SIG-M5 treated with dmso at 0.1 percent for 504 hours (cell line): Measurements from ENCODE around the gene C12orf75.
"Not testable (repeated sequence)": the region's sequence is repeated elsewhere in the genome, so short reads cannot be mapped to it uniquely, and the experiment has no call there.

ENCODE experiments used
- DNase-seq: peaks from one replicate; lab custom pipeline; 2025; ENCODE audit not compliant: unreplicated experiment; lab: John Stamatoyannopoulos, UW

Gene C12orf75

DNA sequence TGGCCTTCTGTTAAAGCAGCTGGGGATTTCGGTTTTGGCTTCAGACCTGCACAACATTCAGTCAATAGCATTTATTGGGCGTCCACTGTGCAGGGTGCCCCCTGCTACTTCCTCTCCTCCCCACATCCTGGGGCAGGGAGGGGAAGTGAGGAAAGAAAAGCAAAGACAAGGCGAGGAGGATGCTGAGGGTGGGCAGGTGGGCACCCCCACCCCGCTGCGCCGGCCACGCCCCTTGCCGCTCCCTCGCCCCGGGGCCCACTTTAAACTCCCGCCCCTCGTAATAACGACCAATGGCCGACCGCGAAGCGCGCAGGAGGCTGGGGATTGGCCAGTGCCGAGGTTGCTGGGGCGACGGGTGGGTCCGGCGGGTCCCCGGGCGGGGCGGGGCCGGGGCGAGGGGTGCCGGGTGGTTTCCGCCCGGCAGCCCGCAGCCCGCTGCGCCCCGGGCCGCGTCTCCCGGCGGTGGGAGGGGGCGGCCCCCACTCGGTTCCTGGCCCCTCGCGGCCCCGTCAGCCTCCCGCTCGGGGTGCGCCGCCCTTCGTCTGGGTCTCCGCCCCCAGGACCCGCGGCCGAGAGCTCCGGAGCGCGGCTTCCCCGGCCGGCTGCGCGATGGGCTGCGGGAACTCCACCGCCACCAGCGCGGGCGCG lies at the start of gene C12orf75:
Gene C12orf75, plus strand, starts transcription at position 409 of the 648 bp plus-strand sequence. Its CDS starts 201 bp downstream, at position 610.
- peak; percentile 91 for DNase-seq

DNA sequence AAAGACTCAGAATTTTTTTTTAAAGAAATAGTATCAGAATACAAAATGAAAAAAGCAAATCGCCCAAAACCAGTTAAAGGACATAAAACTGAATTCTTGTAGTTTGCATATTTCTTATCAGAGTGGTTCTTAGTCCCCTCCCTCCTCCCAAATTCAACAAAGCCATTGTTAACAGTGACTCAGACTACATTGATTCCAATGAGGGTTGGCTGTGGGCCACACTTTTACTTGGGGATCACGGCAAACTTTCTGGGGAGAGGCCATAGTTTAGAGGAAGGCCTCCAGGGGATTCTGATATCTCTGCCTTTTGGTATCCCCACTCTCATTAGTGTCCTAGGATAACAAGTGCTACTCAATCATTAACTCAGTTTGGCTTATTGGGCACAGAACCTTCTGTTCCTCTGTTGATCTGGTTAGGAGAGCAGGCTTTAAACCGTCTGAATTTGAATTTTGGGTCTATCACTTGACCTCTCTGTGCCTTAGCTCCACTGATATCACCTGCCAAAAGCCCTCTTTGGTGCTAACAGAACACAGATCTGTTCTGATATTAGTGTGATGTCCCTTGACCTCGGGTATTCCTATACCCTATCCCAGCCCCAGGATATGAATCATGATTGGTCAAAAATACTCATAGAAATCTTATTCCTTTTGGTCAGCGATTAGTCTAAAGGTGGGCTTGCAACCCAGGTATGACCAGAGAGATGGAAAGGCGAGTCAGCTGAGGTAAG lies 49.4 kb upstream of the C12orf75 start:
- no peak for DNase-seq

DNA sequence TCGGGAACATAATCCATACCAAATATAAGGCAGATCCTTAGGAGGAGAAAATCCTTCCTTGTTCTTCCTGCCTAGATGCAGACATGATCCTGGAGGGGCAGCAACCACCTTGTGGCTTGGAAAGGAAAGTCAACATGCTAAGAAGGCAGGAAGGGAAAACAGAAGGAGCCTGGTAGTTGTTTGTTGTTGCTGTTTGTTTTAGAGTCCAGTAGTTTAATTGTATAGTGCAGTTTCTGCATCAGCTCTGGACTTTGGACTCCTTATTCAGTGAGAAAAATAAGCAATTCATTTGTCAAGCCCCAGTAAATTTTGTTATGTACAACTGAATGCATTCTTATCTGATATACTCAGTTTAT lies 48.8 kb upstream of the C12orf75 start:
- DNase-seq, result no peak

DNA sequence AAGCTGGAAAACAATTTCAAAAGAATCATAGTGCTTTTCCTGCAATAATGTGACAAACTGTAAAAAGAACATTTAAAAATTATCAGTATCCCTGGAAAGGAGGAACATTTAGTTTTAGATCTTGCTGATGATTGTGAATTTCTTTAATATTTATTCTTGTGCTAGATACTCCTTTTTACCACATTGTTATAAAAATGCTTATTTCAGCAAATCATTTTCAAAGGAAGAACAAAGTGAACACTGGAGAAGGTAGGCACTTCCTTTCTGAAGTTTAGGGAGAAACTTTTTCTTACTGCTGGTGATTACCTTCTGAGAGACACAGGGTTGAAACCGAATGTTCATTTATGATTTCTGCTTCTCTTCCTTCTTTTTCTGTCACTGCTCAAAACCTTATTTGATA lies 45.1 kb upstream of the C12orf75 start:
- DNase-seq, result no peak

DNA sequence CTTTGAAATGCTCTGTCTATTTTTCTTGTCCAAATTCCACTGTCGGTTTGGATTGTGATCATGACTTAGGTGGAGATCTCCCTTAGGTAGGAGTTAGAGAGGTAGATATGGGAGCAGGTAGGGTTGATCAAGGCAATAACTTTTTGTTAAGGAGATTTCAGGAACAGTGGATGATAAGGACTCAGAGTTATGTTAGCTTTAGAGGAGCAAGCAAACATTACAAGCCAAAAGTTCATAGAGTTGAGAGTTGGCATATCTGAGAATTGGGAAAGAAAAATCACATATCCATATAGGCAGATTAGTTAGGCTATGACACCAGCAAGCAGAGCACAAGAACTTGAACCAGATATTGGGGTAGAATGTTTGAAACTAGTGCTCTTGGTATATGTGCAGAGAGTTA lies 43.1 kb upstream of the C12orf75 start:
- no peak for DNase-seq

DNA sequence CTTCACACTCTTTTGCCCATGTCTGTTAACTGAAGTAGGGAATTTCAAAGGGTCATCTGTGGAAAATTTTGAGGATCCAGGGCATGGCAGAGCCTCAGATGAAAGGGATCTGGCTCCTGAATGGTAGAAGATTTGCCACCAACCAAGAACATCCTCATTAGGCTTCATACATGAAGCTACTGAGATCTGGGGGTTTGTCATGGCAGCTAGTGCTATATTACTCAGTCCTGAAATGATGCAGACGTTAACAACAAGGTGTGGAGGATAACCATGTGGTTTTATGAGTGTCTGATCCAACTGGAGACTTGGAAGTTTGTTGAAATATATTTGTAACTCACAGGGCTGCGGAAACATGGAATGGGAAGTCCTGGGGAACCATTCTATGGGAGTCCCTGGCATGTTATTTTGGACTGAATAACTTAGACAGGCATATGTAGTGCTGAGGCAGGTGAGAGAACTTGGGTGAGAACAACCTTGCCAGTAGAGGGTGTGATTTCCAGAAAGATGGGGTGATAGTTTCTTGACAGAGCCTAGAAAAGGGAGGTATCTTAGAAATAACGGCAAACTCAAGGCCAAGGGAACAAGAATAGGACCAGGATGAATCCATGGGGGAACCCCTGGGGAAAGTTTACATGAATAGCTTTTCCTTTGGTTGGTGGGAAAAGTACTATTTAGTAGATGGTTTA lies 42.0 kb upstream of the C12orf75 start:
- DNase-seq, result no peak

DNA sequence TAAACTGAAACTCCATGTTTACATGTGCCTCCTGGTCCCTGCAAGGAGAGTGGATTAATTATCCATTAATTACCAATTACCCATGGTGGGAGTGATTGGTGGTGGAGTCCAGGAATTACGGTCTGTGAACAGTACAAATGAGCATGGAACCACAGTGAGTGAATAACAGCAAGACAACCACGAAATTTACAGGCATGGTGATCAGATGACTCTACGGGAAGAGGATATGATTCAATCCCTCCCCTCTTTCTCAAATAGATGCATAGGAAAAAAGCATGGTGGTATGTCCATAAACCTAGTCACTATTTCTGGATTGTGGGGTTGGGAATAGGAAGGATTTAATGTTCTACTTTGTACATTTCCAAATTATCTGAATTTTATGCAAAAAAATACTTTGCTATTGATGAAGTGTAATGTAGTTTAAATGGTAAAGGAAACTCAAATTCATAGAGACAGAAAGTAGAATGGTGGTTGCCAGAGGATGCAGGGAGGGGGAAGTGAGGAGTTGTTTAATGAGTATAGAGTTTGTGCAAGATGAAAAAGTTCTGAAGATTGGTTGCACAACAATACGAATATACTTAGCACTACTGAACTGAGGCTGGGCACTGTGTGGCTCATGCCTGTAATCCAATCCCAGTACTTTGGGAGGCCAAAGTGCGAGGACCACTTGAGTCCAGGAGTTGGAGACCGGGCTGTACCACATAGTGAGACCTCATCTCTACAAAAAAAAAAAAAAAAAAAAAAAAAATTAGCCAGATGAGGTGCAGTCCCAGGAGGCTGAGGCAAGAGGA lies 41.2 kb upstream of the C12orf75 start:
- peak; percentile 69 for DNase-seq

DNA sequence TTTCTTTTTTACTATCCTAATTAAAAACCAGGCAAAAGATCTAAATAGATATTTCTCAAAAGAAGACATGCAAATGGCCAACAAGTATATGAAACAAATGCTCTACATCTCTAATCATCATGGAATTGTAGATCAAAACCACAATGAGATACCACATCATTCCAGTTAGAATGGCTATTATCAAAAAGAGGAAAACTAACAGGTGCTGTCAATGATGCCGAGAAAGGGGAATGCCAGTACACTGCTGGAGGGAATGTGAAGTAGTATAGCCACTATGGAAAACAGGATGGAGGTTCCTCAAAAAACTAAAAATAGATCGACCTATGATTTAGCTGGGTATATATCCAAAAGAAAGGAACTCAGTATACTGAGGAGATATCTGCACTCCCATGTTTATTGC lies 39.0 kb upstream of the C12orf75 start:
- DNase-seq, result no peak

DNA sequence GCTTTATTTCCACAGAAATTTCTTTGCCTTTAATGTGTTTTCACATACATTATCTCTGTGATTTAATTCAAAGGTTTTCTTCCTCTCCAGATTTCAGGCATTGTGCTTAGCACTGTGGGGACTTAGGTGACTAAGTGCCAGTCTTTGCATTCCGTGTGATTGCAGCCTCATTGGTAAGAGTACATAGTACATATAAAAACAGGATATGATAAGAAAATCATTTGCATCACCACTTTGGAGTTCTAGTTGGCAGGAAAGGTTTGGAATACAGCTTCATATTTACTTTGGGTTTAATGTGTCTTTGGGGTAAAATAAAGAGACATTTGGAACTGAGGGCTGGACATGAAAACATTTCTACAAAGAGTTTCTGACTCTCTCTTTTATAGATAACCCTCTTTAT lies 37.8 kb upstream of the C12orf75 start:
- no peak for DNase-seq

DNA sequence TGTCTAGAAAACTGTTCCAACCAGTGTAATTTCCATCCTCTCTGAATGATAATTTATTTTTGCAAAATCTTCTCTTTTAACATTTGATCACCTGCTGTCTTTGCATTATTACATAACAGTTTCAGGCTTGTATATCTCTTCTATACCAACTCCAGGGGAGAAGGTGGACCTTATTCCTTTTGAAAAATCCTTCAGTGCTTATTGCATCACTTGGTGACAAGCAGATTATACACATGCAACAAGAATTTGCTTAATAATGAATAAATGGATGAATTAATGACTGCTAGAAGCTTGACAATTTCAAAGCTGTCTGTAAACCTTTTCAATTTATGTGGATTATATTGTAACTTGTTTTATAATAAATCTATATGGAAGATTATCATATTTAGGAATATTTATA lies 37.3 kb upstream of the C12orf75 start:
- DNase-seq, result no peak

DNA sequence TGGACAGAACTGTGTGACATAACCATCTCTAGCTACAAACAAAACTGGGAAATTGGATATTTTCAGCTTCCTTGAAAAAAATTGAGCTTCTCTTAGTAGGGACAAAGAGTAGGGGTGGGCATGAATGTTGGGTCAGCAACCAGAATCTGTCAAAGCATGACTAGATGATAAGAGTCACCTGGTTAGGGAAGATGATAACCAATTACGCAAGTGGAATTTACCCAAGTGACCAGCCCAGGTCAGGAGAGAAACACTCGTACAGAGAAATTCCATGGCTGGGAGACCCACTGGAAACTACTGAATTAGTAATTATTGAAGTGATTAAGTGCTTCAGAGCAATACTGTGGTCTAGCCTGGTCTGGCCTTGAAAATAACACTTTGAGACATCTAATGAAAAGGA lies 36.3 kb upstream of the C12orf75 start:
- no peak for DNase-seq

DNA sequence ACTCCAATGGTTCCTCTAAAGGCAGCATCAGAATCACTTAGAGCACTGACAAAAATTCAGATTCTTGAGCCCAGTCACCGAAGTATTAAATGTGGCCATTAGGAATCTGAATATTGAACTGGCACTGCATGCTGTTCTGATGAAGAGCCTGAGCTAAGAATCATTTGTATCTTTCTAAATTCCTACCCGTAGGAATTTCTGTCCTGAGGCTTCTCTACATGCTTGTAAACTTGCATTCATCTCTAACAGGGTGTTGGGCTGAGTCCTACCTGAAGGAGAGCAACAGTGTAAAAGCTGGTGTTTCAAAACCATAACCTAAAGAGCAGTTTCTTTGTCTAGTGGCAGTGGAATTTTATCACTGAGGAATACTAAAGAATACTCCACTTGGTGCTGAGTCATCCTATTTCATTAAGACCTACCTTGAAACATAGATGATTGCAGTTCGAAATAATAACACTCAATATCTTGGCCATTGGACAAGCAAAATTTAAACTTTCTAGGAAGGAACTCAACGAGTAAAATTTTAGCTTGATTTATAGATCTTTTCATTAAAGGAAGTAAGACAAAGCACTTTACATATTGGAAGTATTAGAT lies 35.5 kb upstream of the C12orf75 start:
- no peak for DNase-seq

DNA sequence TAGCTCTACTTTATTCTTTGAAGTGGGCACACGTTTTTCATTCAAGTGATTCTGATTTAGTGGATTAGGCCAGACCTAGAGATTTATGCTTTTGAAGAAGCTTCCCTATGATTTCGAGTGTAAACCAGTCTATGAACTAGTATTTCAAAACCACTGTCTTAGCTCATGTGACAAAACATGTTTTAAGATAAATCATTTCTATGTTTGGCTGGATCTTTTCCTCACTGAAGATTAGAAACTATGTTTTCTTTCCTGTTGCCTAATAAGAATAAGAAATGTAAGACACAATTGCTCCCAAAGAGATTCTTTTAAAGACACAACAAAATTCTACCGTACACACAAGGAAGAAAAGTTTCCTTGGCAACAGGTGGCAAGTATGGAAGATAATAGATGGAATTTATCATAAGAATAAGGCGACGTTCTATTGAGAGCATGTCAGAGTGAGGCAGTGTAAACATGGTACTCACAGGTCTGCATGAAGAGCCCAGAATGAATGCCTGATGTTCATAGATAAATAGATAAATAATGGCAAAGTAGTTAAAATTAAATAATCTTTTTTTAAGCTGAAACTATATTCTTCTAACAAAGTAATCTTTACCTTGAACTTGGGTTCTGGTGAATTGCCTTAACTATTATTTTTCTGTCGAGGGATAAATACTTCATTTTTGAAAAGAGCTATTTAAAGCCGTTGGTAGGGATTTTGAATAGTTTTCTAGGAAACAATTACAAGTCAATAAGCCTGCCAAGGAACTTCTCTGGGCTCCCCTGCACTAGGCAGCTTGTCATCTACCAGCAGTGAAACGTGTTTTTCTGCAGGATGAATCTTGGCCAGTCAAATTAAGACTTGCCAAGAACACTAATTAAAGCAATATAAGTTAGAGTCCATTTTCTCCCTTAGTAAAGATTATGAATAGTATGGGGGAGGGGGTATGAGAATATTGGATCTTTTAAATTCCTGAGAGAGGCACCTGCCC lies 34.1 kb upstream of the C12orf75 start:
- DNase-seq, result no peak

DNA sequence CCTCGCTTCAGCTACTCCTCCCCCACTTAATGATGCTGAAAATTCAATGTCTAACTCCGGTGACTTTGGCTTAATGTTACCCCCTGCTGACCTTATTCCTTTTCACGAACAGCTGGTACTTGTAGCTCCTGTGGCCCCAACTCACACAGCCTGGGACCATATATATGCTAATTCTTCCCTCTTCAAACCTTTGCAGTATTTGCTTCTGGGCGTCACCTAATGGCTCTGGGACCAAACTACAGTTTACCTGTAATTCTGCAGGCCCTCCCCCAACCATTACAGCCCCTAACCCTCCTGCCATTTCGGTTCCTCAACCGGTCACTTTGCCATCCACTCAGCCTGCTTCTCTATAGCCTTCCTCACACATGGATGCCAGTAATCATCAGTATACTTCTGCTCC lies 29.6 kb upstream of the C12orf75 start:
- DNase-seq, result no peak

DNA sequence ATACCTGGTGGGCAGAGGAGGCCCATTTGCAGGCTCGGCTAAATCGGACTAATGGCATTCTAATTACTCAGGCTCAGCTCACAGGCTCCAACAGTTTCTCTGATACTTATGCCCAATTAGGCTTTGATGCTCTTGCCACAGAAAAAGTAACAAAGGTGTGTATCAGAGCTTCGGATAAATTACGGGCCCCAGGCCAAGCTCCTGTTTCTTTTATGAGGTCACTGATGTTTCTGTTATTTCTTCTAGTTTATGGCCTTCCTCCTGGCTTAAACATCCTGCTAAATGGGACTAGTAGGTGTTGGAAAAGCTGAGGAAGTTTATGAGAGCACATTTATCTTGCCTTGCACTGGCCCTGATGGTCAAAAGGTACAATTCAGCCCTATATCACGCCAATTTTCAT lies 28.8 kb upstream of the C12orf75 start:
- no peak for DNase-seq

DNA sequence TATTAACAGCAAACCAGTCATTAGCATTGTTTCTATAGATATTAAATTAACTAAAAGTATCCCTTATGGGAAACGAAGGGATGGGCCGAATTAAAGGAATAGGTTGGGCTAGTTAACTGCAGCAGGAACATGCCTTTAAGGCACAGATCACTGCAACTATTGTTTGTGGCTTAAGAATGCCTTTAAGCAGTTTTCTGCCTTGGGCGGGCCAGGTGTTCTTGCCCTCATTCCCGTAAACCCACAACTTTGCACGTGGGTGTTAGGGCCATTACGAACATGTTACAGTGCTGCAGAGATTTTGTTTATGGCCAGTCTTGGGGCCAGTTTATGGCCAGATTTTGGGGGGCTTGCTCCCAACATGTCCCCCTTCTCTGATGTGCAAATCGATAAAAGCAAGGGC lies 27.5 kb upstream of the C12orf75 start:
- DNase-seq, result not testable (repeated sequence)

DNA sequence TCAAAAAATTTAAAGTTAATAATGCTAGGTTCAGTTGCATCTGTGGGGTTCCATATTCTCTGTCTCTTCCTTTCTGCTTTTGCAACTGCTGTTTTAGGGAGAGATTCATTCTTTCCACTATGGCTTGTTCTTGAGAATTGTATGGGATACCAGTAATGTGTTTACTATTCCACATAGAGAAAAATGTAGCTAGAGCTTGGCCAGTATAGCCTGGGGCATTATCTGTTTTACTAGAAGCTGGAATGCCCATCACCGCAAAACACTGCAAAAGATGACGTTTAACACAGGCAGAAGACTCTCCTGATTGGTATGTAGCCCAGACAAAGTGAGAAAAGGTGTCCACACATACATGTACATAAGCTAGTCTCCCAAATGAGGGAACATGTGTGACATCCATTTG lies 25.9 kb upstream of the C12orf75 start:
- not testable (repeated sequence) for DNase-seq

DNA sequence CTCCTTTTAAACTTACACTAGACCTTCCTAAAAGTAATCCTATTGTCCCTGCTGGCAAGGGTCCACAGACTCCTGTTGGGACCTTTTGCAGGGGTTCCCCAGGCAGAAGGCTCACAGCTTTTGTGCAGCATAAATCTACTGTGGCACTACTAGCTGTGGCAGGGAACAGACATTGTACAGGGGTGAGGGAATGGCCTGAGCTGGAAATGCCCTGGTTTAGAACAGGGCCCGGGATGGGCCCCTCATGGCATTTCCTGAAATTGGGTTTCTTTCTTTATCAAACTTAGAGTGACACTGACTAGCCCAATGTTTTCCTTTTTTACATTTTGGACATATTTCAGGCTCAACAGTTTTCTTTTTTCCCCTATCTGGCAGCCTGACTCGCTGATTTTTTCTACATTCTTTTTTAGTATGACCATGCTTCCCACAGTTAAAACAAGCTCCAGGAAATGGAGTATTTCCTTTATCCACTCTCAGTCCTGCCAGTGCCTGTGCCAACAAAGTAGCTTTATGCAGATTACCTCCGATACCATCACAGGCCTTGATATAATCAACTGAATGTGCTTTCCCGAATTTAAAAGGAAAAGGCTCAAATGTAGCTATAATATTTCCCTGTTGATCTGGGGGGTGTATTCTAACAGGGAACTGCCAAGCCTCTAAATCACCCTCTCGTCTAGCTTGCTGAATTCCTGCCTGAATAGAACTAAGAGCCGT lies 22.7 kb upstream of the C12orf75 start:
- DNase-seq, result not testable (repeated sequence)

DNA sequence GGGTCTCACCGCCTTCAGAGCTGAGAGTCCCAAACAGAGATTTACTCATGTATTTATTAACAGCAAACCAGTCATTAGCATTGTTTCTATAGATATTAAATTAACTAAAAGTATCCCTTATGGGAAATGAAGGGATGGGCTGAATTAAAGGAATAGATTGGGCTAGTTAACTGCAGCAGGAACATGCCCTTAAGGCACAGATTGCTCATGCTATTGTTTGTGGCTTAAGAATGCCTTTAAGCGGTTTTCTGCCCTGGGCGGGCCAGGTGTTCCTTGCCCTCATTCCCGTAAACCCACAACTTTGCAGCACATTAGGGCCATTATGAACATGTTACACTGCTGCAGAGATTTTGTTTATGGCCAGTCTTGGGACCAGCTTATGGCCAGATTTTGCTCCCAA lies 21.7 kb upstream of the C12orf75 start:
- not testable (repeated sequence) for DNase-seq
